ENCODE measurements around the gene NFATC2. TPM values are rescaled to one million over a fixed set of nuclear protein-coding genes. Genes with fewer than 3 reads are reported as not detected.

Gene NFATC2
- total RNA-seq, 1 donor from 2014 or later: 4.2 TPM

DNA sequence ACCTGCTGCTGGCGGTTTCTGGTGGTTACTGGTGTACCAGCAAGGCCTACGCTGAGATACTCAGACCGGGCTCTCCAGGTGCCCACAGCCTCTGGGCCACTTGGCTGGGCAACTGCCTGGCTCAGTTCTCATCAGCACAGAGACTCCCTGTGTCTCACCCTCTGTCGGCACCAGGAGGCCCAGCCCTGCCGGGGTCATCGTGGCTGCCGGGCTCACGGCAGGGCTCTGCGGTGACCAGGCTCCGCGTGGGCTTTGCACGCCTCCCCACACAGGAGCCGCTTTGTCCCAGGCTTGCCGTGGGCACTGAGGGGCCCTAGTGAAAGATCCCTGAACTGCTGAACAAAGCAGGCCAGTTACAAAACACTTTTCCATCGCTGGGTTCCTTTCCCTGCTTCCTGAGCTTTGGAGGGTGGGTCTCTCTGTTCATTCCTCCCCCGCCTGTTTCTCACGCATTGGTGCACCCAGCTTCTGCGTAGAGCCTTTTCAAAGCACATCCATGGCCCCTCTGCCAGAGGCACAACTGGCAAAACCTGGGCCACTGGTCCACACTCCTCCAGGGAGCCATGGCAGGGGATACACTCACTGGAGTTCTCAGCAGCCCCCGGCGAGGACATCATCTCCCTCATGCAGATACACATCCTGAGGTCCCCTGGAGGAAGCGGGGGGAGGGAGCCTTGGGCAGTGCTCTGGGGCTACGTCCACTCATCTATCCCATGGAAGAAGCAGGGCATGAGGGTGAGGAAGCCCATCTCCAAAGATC lies 117.0 kb downstream of the NFATC2 start:
- Histone ChIP-seq H3K27ac (replicated peaks) (no peak overlapping the region), H3K9me3 (replicated peaks) (no peaks in the 10 kb centered on the region), H3K27me3 (ENCODE audit: low read depth) (no peaks in the 10 kb centered on the region), H3K4me1 (peaks cover 24% of the 10 kb centered on the region), H3K4me3 (no peak overlapping the region), H3K36me3 (no peaks in the 10 kb centered on the region)
- intact Hi-C loops (cut with micrococcal nuclease): no loop called here
- DNase-seq: no peak
- TF ChIP-seq, protein P1, sequence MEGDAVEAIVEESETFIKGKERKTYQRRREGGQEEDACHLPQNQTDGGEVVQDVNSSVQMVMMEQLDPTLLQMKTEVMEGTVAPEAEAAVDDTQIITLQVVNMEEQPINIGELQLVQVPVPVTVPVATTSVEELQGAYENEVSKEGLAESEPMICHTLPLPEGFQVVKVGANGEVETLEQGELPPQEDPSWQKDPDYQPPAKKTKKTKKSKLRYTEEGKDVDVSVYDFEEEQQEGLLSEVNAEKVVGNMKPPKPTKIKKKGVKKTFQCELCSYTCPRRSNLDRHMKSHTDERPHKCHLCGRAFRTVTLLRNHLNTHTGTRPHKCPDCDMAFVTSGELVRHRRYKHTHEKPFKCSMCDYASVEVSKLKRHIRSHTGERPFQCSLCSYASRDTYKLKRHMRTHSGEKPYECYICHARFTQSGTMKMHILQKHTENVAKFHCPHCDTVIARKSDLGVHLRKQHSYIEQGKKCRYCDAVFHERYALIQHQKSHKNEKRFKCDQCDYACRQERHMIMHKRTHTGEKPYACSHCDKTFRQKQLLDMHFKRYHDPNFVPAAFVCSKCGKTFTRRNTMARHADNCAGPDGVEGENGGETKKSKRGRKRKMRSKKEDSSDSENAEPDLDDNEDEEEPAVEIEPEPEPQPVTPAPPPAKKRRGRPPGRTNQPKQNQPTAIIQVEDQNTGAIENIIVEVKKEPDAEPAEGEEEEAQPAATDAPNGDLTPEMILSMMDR (IDR thresholded peaks at IDR 0.05; ENCODE audit: borderline replicate concordance): no peak

DNA sequence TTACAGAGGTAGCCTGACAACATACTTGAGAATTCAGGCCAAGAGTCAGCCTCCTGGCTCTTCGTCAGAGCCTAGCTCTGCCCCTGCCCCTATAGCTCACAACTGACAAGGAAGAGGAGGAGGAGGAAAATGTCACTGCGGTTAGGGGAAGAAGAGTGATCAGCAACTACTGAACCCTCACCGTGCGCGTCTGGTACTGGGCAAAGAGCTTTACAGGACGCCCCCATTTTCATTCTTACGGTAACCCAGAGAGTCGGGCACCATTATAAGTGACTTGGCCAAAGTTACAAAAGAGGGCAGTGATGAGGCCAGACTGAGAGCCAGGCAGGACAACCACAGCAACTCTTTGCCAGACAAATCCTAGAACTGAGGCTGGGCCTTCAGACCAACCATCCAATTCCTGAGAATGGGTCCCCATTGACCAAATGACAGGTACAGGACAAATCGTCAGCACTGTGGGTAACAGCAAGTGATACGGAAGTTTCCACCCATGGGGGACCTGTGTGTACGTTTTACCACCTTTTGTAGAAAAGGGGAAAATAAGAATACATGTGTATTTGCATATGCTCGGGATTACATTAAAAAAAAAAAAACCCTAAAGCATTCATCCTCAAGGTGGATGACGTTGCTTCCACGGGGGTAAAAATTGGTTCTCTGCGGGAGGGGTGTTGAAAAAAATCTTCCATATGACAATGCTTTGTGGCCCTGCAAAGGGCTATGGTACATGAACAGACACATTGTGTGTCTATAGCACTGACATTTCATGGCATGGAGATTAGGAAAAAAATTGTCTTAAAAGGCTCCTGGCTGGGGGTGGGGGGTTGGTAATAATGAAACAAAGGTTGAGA lies 118.0 kb downstream of the NFATC2 start:
- H3K27ac ChIP-seq (replicated peaks): no peak overlapping the region
- intact Hi-C loops (cut with micrococcal nuclease): no loop called here

DNA sequence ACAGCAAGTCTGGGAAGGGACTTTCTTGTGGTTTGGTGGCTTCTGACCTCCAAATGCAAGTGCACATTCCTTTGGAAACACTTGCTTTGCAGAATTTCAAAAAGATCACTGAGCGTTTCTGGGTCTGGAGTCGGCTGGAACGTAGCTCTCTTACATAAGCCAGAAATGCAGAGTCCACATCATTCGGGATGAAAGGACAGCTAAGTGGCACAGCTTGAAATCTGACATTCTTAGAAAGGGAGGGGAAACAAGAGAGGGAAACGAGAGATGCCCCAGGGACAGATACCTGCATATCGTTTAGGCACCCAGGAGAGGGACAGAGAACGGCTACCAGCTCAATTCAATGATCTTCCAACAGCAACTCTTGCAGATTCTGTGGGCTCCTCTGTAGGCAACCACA lies 118.7 kb downstream of the NFATC2 start:
- Histone ChIP-seq H3K9me3 (replicated peaks) (no peaks in the 10 kb centered on the region), H3K36me3 (no peaks in the 10 kb centered on the region), H3K27ac (replicated peaks) (no peak overlapping the region), H3K27me3 (ENCODE audit: low read depth) (no peaks in the 10 kb centered on the region), H3K4me3 (no peak overlapping the region), H3K4me1 (peaks cover 20% of the 10 kb centered on the region)
- DNase-seq: no peak
- intact Hi-C loops (cut with micrococcal nuclease): no loop called here
- TF ChIP-seq, protein P1 (IDR thresholded peaks at IDR 0.05; ENCODE audit: borderline replicate concordance): no peak

More for the DNA sequence above, 118.0 kb downstream of the NFATC2 start:
- no peak for DNase-seq
- no peak overlapping the region for H3K4me3 ChIP-seq
- TF ChIP-seq, protein P1 (IDR thresholded peaks at IDR 0.05; ENCODE audit: borderline replicate concordance): no peak
- no peaks in the 10 kb centered on the region for H3K36me3 ChIP-seq
- peaks cover 20% of the 10 kb centered on the region for H3K4me1 ChIP-seq
- no peaks in the 10 kb centered on the region for H3K27me3 ChIP-seq (ENCODE audit: low read depth)
- no peaks in the 10 kb centered on the region for H3K9me3 ChIP-seq (replicated peaks)

DNA sequence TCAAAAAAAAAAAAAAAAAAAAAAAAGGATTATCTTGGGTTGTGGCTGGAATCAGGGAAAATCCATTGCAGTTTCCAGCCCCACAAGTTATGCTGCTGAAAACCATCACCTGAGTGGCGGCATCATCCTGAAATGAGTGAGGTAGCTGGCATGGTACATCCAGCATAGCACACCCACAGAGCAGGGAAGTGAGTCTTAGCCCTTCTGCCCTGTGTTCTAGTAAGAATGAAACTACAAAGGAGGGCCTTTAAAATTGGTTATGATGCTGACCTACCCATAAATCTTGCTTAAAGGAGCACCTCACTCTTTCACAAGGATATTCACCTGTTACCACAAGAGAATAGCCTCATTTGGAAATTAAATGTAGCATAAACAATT lies 119.2 kb downstream of the NFATC2 start:
- Histone ChIP-seq H3K27ac (replicated peaks) (no peak overlapping the region), H3K27me3 (ENCODE audit: low read depth) (no peaks in the 10 kb centered on the region), H3K36me3 (no peaks in the 10 kb centered on the region), H3K4me1 (peaks cover 15% of the 10 kb centered on the region), H3K9me3 (replicated peaks) (no peaks in the 10 kb centered on the region), H3K4me3 (no peak overlapping the region)
- TF ChIP-seq, protein P1 (IDR thresholded peaks at IDR 0.05; ENCODE audit: borderline replicate concordance): no peak
- DNase-seq: no peak
- intact Hi-C loops (cut with micrococcal nuclease): no loop called here

DNA sequence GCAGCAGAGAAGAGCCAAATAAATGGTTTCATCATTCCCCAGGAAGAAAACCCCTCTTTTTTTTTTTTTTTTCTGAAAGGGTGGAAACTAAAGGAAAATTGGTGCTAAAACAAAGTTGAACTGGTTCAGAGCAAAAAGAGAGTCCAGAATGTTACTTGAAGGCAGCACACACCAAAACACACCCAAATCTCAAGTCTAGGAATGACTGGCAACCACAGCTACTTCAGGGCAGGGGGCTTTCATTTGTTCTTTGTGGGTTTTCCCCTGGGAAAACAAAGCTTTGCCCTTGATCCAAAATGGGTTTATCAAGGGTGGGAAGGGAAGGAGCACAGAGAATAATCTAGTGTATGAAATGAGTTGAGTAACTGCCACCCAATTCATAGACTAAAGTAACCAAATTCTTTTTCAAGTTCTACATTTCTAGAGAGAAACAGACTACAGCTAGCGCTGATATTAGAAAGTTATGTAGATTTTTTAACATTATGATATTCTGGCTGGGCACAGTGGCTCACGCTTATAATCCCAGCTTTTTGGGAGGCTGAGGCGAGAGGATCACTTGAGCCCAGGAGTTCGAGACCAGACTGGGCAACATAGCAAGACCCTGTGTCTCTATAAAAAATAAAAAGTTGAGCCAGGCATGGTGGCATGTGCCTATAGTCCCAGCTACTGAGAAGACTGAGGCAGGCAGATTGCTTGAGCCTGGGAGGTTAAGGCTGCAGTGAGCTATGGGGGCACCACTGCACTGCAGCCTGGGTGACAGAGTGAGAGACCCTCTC lies 119.8 kb downstream of the NFATC2 start:
- Histone ChIP-seq H3K9me3 (replicated peaks) (no peaks in the 10 kb centered on the region), H3K36me3 (no peaks in the 10 kb centered on the region), H3K4me1 (peaks cover 14% of the 10 kb centered on the region), H3K4me3 (no peak overlapping the region), H3K27ac (replicated peaks) (no peak overlapping the region), H3K27me3 (ENCODE audit: low read depth) (no peaks in the 10 kb centered on the region)
- no peak for DNase-seq
- intact Hi-C loops (cut with micrococcal nuclease): no loop called here
- TF ChIP-seq, protein P1 (IDR thresholded peaks at IDR 0.05; ENCODE audit: borderline replicate concordance): no peak
